Cardiac muscle cell (in vitro differentiated cells and primary cell): Measurements from ENCODE around the gene SERPINA5. TPM values are rescaled to one million over a fixed set of nuclear protein-coding genes. Genes with fewer than 3 reads are reported as not detected.
A peak's percentile ranks its signal among the peaks of the same experiment; 100 is the strongest.
"Not testable (repeated sequence)": the region's sequence is repeated elsewhere in the genome, so short reads cannot be mapped to it uniquely, and the experiment has no call there.

Source experiments
- DNase-seq, 2 donors: peaks; one replicate each; pipeline versions ENCODE4 v3.0.0 to v3.0.0-alpha.2; 2010 to 2017; ENCODE audit warnings: low read depth in 1 of 2, low spot score in 1 of 2
- H3K27ac ChIP-seq: fragments of 200-600 bp; sonication (generic); 2 replicates; pipeline ENCODE4 v1.5.1; 2016
- H3K27me3 ChIP-seq: fragments of 200-600 bp; sonication (generic); 2 replicates; pipeline ENCODE4 v1.6.0; 2016; ENCODE audit warnings: control low read depth
- H3K36me3 ChIP-seq: fragments of 200-600 bp; sonication (generic); 2 replicates; pipeline ENCODE4 v1.5.1; 2016; ENCODE audit warnings: control low read depth
- H3K4me1 ChIP-seq: fragments of 200-600 bp; sonication (generic); 2 replicates; pipeline ENCODE4 v1.8.1; 2017; ENCODE audit warnings: low read depth, mild to moderate bottlenecking, mixed run types
- H3K4me3 ChIP-seq: fragments of 200-600 bp; sonication (generic); 2 replicates; pipeline ENCODE4 v1.5.1; 2016; ENCODE audit warnings: mild to moderate bottlenecking
- H3K9me3 ChIP-seq: fragments of 200-600 bp; sonication (generic); 2 replicates; pipeline ENCODE4 v1.5.1; 2017; ENCODE audit warnings: low read depth, mild to moderate bottlenecking, control low read depth
- CTCF ChIP-seq: IDR thresholded peaks from 2 replicates; pipeline ENCODE4 v1.5.1; 2012; ENCODE audit warnings: low read depth, mild to moderate bottlenecking, low read length
- polyA plus RNA-seq: library from polyadenylated mRNA; unstranded; fragments of >200 nt; fragmentation: Nextera tagmentation; extraction: Ambion mirVana; gene quantifications from 2 replicates; pipeline ENCODE4 v1.2.1, GENCODE V29; 2016
- total RNA-seq: library from RNA; depleted of rRNA; stranded (reverse); fragments of >200 nt; gene quantifications from 2 replicates; pipeline ENCODE4 v1.2.3, GENCODE V29; 2016

The SERPINA5 gene
- total and polyA plus RNA-seq, 2 experiments from 2014 or later = not detected

GRCh38 chr14:94636744-94637412 lies 55.7 kb downstream of the SERPINA5 start:
- no peaks in the 10 kb centered on the region for H3K36me3 ChIP-seq
- DNase-seq = peak; percentile 20 to 47
- H3K4me1 ChIP-seq = no peaks in the 10 kb centered on the region
- H3K27ac ChIP-seq = no peak overlapping the region
- H3K27me3 ChIP-seq = peaks cover 14% of the 10 kb centered on the region
- peak; percentile 17 for TF ChIP-seq CTCF
- no peak overlapping the region for H3K4me3 ChIP-seq
- no peaks in the 10 kb centered on the region for H3K9me3 ChIP-seq

GRCh38 chr14:94637814-94638213 lies 56.6 kb downstream of the SERPINA5 start:
- H3K4me1 ChIP-seq, H3K36me3 ChIP-seq, H3K4me3 ChIP-seq, H3K9me3 ChIP-seq, DNase-seq, H3K27ac ChIP-seq: not testable (repeated sequence)
- H3K27me3 ChIP-seq = peaks cover 12% of the 10 kb centered on the region

GRCh38 chr14:94638339-94638738 lies 57.1 kb downstream of the SERPINA5 start:
- Histone ChIP-seq H3K27me3 (peaks cover 7% of the 10 kb centered on the region), H3K4me3 (no peak overlapping the region), H3K36me3 (no peaks in the 10 kb centered on the region), H3K9me3 (no peaks in the 10 kb centered on the region), H3K4me1 (no peaks in the 10 kb centered on the region), H3K27ac (no peak overlapping the region)
- TF ChIP-seq CTCF = no peak
- no peak for DNase-seq

DNA sequence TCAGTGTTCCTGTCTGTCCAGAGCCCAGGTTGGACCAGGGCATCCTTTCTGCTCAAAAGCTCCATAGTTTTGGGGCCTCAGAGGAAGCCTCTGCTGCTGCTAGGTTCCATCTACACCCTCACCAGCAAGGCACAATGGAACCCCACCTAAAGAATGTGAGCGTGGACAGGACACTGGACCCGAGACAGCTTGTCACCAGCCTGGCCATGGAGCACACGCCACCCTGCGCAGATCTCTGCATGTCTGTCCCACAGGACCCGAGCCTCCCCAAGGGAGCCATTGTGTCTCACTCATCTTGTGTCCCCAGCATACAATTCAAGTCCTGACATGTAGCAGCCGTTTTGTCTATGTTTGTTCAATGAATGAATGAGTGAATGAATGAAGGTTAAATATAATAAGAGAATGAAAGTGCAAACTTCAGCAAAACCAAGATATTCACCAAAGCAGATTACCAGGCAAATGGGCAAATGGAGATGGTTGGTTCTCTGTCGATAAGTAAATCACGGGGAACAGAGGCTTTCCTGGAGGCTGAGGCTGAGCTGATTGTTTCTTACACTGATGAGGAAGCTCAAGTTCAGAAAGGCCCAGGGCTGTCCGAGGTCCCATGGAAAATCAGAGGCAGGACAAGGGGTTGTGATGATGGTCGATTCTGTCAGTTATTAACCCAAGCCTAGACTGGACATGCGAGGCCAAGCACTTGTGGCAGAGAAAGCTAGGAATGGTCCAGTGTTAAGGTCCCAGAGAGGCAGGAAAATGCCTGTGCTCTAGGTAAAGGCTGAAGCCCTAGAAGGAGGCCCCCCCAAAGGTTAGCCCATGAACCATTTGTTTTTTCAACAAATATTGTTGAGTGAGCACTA lies 58.0 kb downstream of the SERPINA5 start:
- no peaks in the 10 kb centered on the region for H3K4me1 ChIP-seq
- no peak overlapping the region for H3K4me3 ChIP-seq
- no peaks in the 10 kb centered on the region for H3K9me3 ChIP-seq
- no peak for TF ChIP-seq CTCF
- H3K27ac ChIP-seq = no peak overlapping the region
- no peaks in the 10 kb centered on the region for H3K27me3 ChIP-seq
- H3K36me3 ChIP-seq = no peaks in the 10 kb centered on the region
- no peak for DNase-seq

- H3K9me3 ChIP-seq = no peaks in the 10 kb centered on the region
- no peak overlapping the region for H3K4me3 ChIP-seq
- no peaks in the 10 kb centered on the region for H3K36me3 ChIP-seq
- no peak overlapping the region for H3K27ac ChIP-seq
- H3K4me1 ChIP-seq = no peaks in the 10 kb centered on the region
- no peak for TF ChIP-seq CTCF
- DNase-seq = no peak
- no peaks in the 10 kb centered on the region for H3K27me3 ChIP-seq
These were observed 59.8 kb downstream of the SERPINA5 start for GRCh38 chr14:94640721-94641631.
